ENCODE results near the gene SHKBP1. TPM values are rescaled to one million over a fixed set of nuclear protein-coding genes. Genes with fewer than 3 reads are reported as not detected.
A peak's percentile ranks its signal among the peaks of the same experiment; 100 is the strongest.

SHKBP1 gene
- total and polyA plus RNA-seq, 2 of the 13 experiments (the other 11 are each of a cell fraction or from before 2014, with no cell fraction given): 16.2 to 17.4 TPM

DNA sequence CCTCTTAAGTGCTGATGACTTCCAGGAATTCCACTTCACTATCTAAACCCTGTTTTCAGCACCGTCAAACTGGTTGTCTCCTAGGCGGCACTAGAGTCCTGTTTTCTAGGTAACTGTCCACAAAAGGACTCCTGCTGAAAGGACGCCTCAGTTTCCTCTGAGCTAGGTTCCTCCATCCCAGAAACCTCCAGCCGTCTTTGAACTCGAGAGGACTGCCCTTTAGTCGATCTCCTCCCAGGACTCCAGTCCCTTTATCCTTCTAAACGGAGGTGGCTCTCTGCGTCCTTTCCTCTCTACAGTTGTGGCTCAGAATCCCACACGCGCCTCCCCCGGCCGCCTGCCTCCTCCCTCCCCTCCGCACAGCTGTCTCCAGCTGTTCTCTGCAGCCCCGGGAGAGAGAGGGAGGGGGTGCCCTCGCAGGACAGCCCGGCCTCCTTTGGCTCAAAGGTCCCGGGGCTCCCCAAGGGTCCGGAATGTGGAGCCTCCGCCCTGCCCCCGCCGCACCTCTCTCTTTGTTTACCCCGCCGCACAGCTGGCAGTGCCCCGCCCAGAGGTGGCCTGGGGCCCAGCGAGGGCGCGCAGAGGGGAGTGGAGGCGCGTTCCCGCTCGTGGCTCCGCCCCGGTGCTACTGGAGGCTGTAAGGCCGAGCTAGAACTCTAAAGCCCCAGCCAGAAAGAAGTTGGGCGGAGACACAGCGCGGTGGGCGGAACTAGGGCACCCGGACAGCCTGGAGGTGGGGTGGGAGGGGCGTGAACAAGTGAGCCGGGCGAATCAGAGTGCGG, 26.9 kb downstream of the SHKBP1 start (continued):
- TF ChIP-seq MAX (IDR thresholded peaks at IDR 0.05) (peak; percentile 61; the same call in 1 of the 2 replicates), TCF7L2 (IDR thresholded peaks at IDR 0.05; ENCODE audit: low read depth, low read length) (no peak), ZNF547 (CRISPR knock-in tag; IDR thresholded peaks at IDR 0.05) (no peak), ZNF691 (CRISPR knock-in tag; IDR thresholded peaks at IDR 0.05; ENCODE audit: borderline replicate concordance, low read depth) (no peak), SIX1 (CRISPR knock-in tag; IDR thresholded peaks at IDR 0.05; ENCODE audit: borderline replicate concordance) (no peak; the same call in 1 of the 2 replicates), ZBTB43 (CRISPR knock-in tag; conservative IDR thresholded peaks at IDR 0.05) (no peak; the same call in 1 of the 2 replicates), SMARCE1 (IDR thresholded peaks at IDR 0.05; ENCODE audit: borderline replicate concordance) (no peak), NR2F6 (IDR thresholded peaks at IDR 0.05) (peak; percentile 69), NR2F6 (CRISPR knock-in tag; IDR thresholded peaks at IDR 0.05) (peak; percentile 93), EEA1 (CRISPR knock-in tag; IDR thresholded peaks at IDR 0.05; ENCODE audit: borderline replicate concordance) (no peak), TAF15 (IDR thresholded peaks at IDR 0.05; ENCODE audit: low read depth, low read length, poor library complexity, severe bottlenecking) (peak; percentile 90), BCL6 (CRISPR knock-in tag; IDR thresholded peaks at IDR 0.05) (peak; percentile 94), AGO2 (optimal IDR thresholded peaks at IDR 0.05; ENCODE audit: low read depth, low read length) (peak; percentile 20), ZNF10 (CRISPR knock-in tag; IDR thresholded peaks at IDR 0.05; ENCODE audit: borderline replicate concordance, low read depth) (no peak), MBD4 (IDR thresholded peaks at IDR 0.05; ENCODE audit: borderline replicate concordance, low read length) (no peak), ATM (IDR thresholded peaks at IDR 0.05; ENCODE audit: borderline replicate concordance) (no peak), RFXANK (CRISPR knock-in tag; IDR thresholded peaks at IDR 0.05) (peak; percentile 71; the same call in 1 of the 2 replicates), ZNF564 (CRISPR knock-in tag; IDR thresholded peaks at IDR 0.05) (no peak; the same call in 1 of the 2 replicates), ZNF772 (CRISPR knock-in tag; IDR thresholded peaks at IDR 0.05) (peak; percentile 97), TRIM24 (CRISPR knock-in tag; IDR thresholded peaks at IDR 0.05) (no peak)
- TF ChIP-seq, protein P1, sequence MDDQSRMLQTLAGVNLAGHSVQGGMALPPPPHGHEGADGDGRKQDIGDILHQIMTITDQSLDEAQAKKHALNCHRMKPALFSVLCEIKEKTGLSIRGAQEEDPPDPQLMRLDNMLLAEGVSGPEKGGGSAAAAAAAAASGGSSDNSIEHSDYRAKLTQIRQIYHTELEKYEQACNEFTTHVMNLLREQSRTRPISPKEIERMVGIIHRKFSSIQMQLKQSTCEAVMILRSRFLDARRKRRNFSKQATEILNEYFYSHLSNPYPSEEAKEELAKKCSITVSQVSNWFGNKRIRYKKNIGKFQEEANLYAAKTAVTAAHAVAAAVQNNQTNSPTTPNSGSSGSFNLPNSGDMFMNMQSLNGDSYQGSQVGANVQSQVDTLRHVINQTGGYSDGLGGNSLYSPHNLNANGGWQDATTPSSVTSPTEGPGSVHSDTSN (CRISPR knock-in tag; IDR thresholded peaks at IDR 0.05; ENCODE audit: borderline replicate concordance): no peak
- TF ChIP-seq, protein P2, sequence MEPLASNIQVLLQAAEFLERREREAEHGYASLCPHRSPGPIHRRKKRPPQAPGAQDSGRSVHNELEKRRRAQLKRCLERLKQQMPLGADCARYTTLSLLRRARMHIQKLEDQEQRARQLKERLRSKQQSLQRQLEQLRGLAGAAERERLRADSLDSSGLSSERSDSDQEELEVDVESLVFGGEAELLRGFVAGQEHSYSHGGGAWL (CRISPR knock-in tag; IDR thresholded peaks at IDR 0.05): peak; percentile 57
- TF ChIP-seq, protein P3, sequence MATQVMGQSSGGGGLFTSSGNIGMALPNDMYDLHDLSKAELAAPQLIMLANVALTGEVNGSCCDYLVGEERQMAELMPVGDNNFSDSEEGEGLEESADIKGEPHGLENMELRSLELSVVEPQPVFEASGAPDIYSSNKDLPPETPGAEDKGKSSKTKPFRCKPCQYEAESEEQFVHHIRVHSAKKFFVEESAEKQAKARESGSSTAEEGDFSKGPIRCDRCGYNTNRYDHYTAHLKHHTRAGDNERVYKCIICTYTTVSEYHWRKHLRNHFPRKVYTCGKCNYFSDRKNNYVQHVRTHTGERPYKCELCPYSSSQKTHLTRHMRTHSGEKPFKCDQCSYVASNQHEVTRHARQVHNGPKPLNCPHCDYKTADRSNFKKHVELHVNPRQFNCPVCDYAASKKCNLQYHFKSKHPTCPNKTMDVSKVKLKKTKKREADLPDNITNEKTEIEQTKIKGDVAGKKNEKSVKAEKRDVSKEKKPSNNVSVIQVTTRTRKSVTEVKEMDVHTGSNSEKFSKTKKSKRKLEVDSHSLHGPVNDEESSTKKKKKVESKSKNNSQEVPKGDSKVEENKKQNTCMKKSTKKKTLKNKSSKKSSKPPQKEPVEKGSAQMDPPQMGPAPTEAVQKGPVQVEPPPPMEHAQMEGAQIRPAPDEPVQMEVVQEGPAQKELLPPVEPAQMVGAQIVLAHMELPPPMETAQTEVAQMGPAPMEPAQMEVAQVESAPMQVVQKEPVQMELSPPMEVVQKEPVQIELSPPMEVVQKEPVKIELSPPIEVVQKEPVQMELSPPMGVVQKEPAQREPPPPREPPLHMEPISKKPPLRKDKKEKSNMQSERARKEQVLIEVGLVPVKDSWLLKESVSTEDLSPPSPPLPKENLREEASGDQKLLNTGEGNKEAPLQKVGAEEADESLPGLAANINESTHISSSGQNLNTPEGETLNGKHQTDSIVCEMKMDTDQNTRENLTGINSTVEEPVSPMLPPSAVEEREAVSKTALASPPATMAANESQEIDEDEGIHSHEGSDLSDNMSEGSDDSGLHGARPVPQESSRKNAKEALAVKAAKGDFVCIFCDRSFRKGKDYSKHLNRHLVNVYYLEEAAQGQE (IDR thresholded peaks at IDR 0.05; ENCODE audit: borderline replicate concordance in 1 of 2, low read depth in 1 of 2, low read length in 2 of 2): peak in 1 of 2 experiments; percentile 47; a peak in 2 of 4 replicates
